NOMO-1 (cell line): Measurements from ENCODE around the gene TPSAB1.
"Not testable (repeated sequence)": the region's sequence is repeated elsewhere in the genome, so short reads cannot be mapped to it uniquely, and the experiment has no call there.

Experiments
- DNase-seq, 2 experiments: peaks; one replicate each; lab custom pipeline; 2025; ENCODE audit not compliant: unreplicated experiment in 2 of 2; lab: John Stamatoyannopoulos, UW

TPSAB1 gene

GRCh38 chr16:1244881-1245280, 4.4 kb downstream of the TPSAB1 start:
- peak; percentile 63 to 68 for DNase-seq

DNA sequence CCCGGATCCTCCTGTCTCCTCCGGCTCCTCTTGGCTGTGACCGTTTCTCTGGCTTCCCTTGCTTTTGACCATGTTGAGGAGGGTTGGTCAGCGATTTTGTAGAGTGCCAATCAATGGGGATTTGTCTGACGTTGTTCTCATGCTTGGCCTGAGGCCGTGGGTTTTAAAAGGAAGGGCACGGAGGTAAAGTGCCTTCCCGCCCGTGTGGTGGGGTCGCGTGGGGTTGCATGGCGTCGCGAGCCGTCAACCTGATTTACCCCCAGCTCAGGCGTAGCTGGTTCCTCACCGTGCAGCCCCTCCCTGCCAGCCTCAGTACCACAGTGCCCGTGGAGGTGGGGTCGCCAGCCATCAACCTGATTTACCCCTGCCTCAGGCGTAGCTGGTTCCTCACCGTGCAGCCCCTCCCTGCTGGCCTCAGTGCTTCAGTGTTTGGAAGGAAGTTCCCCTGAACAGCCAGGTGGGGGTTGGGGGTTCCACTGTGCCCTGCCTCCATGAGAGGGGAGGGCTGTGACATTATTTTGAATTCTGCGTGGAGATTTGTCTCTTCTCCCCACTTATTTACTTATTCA, 5.0 kb downstream of the TPSAB1 start:
- DNase-seq = no peak

GRCh38 chr16:1247903-1248537, 7.5 kb downstream of the TPSAB1 start:
- not testable (repeated sequence) for DNase-seq

DNA sequence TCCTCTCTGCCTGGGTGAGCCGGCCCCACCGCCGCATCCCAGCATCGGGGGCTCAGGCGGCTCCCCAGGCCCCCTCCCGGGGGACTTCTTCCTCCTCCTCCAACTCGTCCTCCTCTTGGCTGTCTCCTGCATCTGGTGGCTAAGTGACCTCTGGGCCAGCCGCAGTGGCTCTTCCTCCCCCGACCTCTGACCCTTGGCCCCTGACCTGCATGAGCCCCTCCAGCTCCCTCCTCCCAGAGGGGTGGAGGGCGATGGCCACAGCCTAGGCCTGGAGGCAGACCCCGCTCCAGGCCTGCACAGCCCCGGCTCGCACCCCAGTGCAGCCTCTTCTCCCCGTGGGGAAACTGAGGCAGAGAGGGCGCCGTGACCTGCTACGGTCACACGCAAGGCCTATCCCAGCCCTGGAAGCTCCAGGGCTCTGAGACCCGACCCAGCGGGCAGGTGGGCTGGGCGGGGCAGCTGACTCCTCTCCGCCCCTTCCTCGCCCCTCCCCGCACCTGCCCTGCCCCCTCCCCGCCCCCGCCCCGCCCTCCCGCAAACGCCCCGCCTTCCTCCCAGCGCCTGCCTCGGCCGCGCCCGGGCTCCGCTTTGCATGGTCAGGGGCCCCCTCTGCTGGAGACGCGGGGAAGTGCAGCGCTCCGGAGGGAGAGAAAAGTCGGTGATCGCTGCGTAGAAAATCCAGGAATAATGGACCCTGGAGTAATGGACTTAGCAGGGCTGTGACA, 8.7 kb downstream of the TPSAB1 start:
- not testable (repeated sequence) for DNase-seq

DNA sequence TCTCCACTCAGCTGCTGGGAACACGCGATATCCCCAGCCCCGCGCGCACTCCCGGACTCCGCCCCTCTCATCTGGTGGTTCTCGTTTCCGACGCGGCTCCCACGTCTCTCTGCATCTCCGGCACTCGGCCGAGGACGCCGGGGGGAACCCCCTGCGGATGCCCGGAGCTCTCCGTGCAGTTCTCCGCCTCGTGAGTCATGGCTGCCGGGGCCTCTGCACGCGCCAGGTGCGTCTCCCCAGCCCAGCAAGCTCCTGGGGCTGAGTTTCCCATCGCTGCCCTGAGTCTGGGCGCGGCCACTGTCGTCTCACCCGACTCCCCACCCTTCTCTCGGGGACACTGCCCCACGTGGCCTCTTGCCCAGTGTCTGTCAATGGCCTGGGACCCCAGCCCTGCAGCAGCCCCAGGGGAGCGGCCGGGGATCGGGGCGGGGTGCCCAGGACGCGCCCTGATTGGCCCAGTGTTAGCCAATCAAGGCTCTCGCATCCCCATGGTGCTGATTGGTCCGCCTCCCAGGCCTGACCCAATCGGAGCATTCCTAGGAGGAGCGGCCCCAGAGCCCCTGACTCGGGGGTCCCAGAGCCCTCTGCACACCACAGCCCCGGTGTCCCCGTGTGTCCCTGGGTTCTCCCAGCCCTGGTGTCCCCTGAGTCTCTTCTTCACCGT, 13.3 kb downstream of the TPSAB1 start:
- not testable (repeated sequence) for DNase-seq

DNA sequence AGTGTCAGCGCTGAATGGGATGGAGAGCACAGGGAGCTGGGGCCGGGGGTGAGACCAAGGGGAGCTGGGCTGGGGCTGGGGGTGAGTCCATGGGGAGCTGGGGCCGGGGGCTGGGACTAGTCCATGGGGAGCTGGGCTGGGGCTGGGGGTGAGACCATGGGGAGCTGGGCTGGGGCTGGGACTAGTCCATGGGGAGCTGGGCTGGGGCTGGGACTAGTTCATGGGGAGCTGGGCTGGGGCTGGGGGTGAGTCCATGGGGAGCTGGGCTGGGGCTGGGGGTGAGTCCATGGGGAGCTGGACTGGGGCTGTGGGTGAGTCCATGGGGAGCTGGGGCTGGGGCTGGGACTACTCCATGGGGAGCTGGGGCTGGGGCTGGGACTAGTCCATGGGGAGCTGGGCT, 14.3 kb downstream of the TPSAB1 start:
- DNase-seq = not testable (repeated sequence)

DNA sequence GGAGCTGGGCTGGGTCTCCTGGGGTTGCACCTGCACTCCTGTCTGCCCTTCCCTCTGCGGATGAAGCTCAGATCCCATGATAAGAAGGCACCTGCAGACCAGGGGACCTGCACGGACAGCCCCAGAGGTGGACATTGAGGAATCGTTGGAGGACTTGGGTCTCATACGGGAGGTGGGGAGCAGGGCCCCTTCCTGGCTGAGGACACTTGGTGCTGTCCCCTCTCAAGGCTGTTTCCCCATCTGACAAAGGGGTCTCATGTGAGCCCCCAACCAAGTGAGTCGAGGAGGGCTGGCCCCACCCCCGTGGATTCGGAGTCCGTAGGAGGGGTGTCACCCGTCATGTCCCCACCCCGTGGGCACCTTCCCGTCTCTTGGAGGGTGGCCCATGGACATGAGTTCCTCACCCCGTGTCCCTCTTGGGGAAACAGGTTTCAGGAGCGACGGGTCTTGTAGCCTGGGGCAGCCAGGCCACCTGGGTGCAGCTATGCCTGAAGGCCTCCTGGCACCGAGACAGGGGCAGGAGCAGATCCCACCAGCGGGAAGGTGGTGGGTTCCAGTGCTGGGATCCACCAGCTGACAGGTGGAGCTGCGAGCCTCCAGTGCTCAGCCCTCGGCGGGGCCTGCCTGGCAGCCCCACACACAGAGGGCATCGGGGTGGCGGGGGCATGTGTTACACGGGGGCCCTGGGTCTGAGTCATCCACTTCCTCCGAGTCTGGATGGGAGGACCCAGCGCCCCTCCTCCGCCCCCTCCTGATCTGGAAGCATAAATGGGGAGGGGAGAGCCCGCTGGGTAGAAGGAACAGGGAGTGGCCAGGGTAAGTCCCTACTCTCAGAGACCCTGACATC, 15.0 kb downstream of the TPSAB1 start, which contains the start of gene TPSD1:
TPSD1 (plus strand) TSS at position 794 of the 847 bp plus-strand sequence. CDS start 212 bp downstream, outside the sequence.
- not testable (repeated sequence) for DNase-seq

DNA sequence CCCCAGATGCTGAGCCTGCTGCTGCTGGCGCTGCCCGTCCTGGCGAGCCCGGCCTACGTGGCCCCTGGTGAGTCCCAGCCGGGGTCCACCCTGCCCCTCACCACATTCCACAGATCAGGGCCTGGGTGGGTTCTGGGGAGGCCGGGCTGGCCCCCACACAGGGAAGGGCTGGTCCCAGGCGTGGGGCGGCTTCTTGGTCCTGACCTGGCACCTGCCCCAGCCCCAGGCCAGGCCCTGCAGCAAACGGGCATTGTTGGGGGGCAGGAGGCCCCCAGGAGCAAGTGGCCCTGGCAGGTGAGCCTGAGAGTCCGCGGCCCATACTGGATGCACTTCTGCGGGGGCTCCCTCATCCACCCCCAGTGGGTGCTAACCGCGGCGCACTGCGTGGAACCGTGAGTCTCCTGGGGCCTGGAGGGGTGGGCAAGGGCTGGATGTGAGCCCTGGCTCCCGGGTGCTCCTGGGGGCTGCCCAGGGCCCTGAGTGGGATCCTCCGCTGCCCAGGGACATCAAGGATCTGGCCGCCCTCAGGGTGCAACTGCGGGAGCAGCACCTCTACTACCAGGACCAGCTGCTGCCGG, 15.9 kb downstream of the TPSAB1 start:
- DNase-seq = not testable (repeated sequence)

- DNase-seq = no peak
These were observed 16.4 kb downstream of the TPSAB1 start for GRCh38 chr16:1256874-1257322.

DNA sequence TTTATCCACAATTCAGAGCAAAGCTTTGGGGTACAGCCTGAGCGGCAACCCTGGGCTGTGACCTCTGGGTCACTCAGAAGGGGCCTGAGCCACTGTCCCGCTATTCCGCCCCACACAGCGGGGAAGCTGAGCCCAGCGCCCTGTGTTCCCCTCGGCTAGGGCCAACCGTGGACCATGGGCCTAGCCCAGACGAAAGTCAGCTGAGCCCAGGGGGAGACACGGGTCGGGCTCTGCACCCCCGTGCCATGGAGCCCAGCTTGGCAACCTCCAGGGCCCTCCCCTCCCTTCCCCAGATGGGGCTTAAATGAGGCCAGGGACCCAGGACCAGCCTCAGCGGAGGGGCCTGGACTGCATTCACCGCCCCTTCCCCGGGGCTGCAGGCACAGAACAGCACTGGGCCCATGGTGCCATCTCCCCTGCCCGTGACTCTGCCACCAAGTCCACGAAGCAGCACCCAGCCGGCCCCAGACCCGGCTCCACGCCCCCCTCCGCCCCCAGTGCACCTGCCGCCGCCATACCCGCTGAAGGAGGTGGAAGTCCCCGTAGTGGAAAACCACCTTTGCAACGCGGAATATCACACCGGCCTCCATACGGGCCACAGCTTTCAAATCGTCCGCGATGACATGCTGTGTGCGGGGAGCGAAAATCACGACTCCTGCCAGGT, 17.2 kb downstream of the TPSAB1 start:
- DNase-seq = no peak

GRCh38 chr16:1258225-1258600, 17.7 kb downstream of the TPSAB1 start:
- no peak for DNase-seq

- DNase-seq = peak in 1 of 2 experiments; percentile 13
These were observed 18.6 kb downstream of the TPSAB1 start for GRCh38 chr16:1258906-1259759.

DNA sequence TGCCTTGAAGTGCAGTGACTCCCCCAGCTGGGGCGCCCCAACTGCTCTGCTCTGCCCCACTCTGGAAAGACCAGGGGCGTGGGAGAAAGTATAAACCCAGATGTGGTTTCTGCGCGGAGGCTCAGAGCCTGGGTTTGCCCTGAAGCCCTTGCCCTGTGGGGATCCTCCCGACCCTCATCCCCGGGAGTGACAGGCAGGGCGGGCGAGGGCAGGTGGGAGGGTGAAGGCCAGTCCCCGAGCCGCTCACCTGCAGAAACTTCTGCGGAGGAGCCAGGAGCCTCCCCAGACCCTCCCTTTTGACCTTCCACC, 19.2 kb downstream of the TPSAB1 start:
- DNase-seq = no peak

DNA sequence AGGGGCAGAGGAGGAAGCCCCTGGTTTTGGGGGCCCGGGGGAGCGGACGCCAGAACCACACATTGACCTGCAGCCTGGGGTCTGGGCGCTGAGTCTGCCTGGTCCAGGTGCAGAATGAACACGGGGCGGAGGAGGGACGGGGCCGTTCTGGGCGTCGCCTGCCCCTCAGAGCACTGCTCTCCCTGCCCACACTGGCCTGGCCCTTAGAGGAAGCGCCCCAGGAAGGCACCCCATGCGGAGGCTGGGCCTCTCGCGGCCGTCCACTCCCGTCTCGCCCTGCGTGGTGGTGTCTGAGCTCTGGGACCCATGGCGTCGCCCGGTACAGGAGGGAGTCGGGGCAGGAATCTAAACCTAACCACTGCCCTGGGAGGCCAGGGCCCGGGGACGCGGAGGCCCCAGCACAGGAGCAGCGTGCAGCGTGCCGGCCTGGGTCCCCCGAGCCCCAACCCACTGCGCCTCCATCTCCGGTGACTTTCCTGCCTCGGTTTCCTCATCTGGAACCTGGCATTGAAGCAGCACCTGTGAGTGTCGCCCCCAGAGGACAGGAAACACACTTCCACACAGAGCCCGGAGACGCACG, 19.7 kb downstream of the TPSAB1 start:
- no peak for DNase-seq

- DNase-seq = no peak
These were observed 20.8 kb downstream of the TPSAB1 start for GRCh38 chr16:1261131-1261892.

GRCh38 chr16:1262210-1262845, 21.8 kb downstream of the TPSAB1 start:
- no peak for DNase-seq

GRCh38 chr16:1262846-1263221, 22.3 kb downstream of the TPSAB1 start:
- no peak for DNase-seq
